ENCODE results near the gene ACAP2. TPM values are rescaled to one million over a fixed set of nuclear protein-coding genes. Genes with fewer than 3 reads are reported as not detected.
A peak's percentile ranks its signal among the peaks of the same experiment; 100 is the strongest.

The ACAP2 gene
- total and polyA plus RNA-seq, 12 donors: 4.5 to 54.3 (median 29.8) TPM

DNA sequence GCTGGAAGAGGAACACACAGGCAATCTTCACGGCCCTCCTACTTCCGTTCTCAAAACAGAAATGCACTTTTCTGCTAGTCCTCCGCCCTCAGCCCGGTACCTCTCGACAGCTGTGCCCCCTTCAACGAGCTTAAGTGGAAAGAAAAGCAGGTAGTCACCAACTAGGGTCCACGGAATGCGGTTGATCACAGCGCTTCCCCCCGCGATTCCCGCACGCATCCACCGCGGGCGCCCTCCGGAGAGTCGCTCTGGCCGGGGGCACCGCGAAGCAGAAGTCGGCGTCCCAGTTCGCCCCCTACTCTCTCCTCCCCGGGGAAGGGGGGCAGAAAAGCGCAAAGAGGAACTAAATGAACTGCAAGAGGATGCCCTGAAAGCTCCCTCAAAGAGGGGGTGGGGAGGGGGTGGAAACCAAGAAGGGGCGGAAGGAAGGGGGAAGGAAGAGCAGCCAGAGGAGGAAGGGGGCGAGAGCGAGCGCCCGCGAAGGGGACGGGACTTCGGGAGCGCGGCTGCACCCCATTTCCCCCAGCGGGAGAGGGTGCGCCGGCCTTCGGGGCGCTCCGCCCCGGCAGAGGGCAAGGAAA lies 738 bp downstream of the ACAP2 start:
- Histone ChIP-seq H3K4me1 (replicated peaks in 1 of 2) (peaks cover 10 to 37% of the 10 kb centered on the region in 2 donors), H3K27ac (peak overlapping the region; percentile 90 to 95 (median 94)), H3K9me3 (replicated peaks in 1 of 3) (no peaks in the 10 kb centered on the region), H3K36me3 (replicated peaks in 1 of 2) (no peaks in the 10 kb centered on the region), H3K27me3 (no peaks in the 10 kb centered on the region), H3K4me3 (peak overlapping the region; percentile 76 to 94 (median 83))
- WGBS, 4 donors: 0 to 2% (median 1%) methylated on average over 20 to 43 of the region's 43 CpGs
- no peak for TF ChIP-seq POLR2A (IDR thresholded peaks at IDR 0.05)
- TF ChIP-seq, protein P1, sequence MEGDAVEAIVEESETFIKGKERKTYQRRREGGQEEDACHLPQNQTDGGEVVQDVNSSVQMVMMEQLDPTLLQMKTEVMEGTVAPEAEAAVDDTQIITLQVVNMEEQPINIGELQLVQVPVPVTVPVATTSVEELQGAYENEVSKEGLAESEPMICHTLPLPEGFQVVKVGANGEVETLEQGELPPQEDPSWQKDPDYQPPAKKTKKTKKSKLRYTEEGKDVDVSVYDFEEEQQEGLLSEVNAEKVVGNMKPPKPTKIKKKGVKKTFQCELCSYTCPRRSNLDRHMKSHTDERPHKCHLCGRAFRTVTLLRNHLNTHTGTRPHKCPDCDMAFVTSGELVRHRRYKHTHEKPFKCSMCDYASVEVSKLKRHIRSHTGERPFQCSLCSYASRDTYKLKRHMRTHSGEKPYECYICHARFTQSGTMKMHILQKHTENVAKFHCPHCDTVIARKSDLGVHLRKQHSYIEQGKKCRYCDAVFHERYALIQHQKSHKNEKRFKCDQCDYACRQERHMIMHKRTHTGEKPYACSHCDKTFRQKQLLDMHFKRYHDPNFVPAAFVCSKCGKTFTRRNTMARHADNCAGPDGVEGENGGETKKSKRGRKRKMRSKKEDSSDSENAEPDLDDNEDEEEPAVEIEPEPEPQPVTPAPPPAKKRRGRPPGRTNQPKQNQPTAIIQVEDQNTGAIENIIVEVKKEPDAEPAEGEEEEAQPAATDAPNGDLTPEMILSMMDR (IDR thresholded peaks at IDR 0.05): no peak
- intact Hi-C loops (cut with DNase I): no loop called here
- peak; percentile 29 to 78 (median 51) for DNase-seq

GRCh38 chr3:195441476-195441991 lies 1.3 kb downstream of the ACAP2 start:
- H3K4me1 ChIP-seq (replicated peaks in 1 of 2): peaks cover 10 to 37% of the 10 kb centered on the region in 2 donors
- no peaks in the 10 kb centered on the region for H3K36me3 ChIP-seq (replicated peaks in 1 of 2)
- H3K27me3 ChIP-seq: no peaks in the 10 kb centered on the region
- TF ChIP-seq, protein P1 (IDR thresholded peaks at IDR 0.05): no peak
- peak in 1 of 2 donors; percentile 27 for TF ChIP-seq POLR2A (IDR thresholded peaks at IDR 0.05)
- peak in 2 of 7 donors; percentile 62 to 71 for DNase-seq
- H3K9me3 ChIP-seq (replicated peaks in 1 of 3): no peaks in the 10 kb centered on the region
- 9 to 10% (median 10%) methylated on average over 13 of the region's 13 CpGs for WGBS, 4 donors
- intact Hi-C loops (cut with DNase I): no loop called here
- H3K27ac ChIP-seq: peak overlapping the region; percentile 90 to 95 (median 94)
- H3K4me3 ChIP-seq: peak overlapping the region; percentile 76 to 94 (median 83)

- intact Hi-C loops (cut with DNase I): no loop called here
- WGBS, 4 donors: 24 to 44% (median 28%) methylated on average over 2 of the region's 2 CpGs
- H3K27me3 ChIP-seq: no peaks in the 10 kb centered on the region
- H3K27ac ChIP-seq: peak overlapping the region in 3 of 5 donors; percentile 94 to 95 (median 95)
- H3K36me3 ChIP-seq (replicated peaks in 1 of 2): no peaks in the 10 kb centered on the region
- peaks cover 10 to 37% of the 10 kb centered on the region in 2 donors for H3K4me1 ChIP-seq (replicated peaks in 1 of 2)
- peak overlapping the region in 1 of 4 donors; percentile 81 for H3K4me3 ChIP-seq
- no peak for DNase-seq
- no peak for TF ChIP-seq POLR2A (IDR thresholded peaks at IDR 0.05)
- TF ChIP-seq, protein P1 (IDR thresholded peaks at IDR 0.05): no peak
- no peaks in the 10 kb centered on the region for H3K9me3 ChIP-seq (replicated peaks in 1 of 3)
Measured at GRCh38 chr3:195441051-195441450, 1.8 kb downstream of the ACAP2 start.

DNA sequence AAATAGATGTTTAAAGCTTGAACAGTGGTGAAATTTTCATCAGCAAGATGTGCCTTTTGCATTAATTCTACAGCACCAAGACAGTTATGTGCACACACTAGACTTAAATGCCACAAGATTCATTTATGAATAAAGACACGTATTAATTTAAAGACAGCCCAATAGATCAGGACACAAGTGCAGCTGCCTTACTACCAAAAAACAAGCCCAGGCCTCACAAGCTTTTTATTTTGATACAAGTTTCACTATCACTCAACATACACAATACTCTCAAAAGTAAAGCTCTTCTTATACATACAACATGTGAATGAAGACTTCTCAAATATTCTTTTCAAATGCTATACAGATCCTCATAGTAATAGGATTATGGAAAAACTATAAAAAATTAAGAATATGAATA lies 2.4 kb downstream of the ACAP2 start:
- DNase-seq: no peak
- intact Hi-C loops (cut with DNase I): no loop called here
- Histone ChIP-seq H3K9me3 (replicated peaks in 1 of 3) (no peaks in the 10 kb centered on the region), H3K27ac (no peak overlapping the region), H3K4me3 (peak overlapping the region in 1 of 4 donors; percentile 3), H3K4me1 (replicated peaks in 1 of 2) (peaks cover 10 to 37% of the 10 kb centered on the region in 2 donors), H3K27me3 (no peaks in the 10 kb centered on the region), H3K36me3 (replicated peaks in 1 of 2) (no peaks in the 10 kb centered on the region)
- no peak for TF ChIP-seq POLR2A (IDR thresholded peaks at IDR 0.05)
- TF ChIP-seq, protein P1 (IDR thresholded peaks at IDR 0.05): no peak
- WGBS, 4 donors: 83 to 88% (median 84%) methylated on average over 1 of the region's 1 CpG
